Measurements from ENCODE around the gene PMEPA1. TPM values are rescaled to one million over a fixed set of nuclear protein-coding genes. Genes with fewer than 3 reads are reported as not detected.

The PMEPA1 gene
- total RNA-seq, 1 experiment from 2014 or later, result 14.6 TPM

- DNase-seq (ENCODE audit: low read depth), result peak; percentile 91
Measured at GRCh38 chr20:57622579-57623381, 87.0 kb downstream of the PMEPA1 start.

- DNase-seq (ENCODE audit: low read depth), result no peak
Measured at GRCh38 chr20:57622201-57622570, 87.6 kb downstream of the PMEPA1 start.

DNA sequence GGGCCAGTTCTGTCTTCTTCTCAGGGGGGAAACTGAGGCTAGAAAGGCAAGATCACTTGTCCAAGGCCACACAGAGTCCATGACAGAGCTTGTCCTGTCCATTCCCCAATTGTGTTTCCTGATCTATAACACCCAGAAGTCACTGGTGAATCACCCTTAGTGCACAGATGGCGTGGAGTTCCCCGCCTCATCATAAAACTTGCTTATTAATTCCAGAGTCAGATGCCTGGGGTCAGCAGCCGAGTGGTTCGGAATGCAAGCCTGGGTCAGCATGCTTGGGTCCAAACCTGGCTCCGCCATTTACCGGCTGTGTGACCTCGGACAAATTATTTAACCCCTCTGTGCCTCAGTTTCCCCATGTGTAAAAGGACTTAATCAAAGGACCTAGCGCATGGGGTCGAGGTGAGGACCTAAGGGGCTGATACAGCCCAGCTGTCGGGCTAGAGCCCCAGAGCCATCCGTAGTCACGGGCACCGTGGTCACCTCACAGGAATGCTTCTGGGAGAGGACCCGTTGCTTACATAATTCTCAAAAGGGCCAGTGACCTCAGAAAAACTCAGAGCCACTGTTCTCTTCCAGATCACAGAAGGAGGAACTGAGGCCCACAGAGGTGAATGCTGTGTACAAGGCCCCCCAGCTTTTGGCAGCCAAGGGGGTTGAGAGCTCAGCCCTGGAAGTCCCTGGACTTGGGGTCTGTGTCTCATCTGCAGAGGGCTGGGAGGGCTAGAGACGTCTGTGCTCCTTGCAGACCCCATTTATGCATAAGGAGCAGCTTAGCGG is 88.2 kb downstream of the PMEPA1 start:
- DNase-seq (ENCODE audit: low read depth), result no peak

GRCh38 chr20:57620999-57621398 is 88.8 kb downstream of the PMEPA1 start:
- DNase-seq (ENCODE audit: low read depth), result no peak

DNA sequence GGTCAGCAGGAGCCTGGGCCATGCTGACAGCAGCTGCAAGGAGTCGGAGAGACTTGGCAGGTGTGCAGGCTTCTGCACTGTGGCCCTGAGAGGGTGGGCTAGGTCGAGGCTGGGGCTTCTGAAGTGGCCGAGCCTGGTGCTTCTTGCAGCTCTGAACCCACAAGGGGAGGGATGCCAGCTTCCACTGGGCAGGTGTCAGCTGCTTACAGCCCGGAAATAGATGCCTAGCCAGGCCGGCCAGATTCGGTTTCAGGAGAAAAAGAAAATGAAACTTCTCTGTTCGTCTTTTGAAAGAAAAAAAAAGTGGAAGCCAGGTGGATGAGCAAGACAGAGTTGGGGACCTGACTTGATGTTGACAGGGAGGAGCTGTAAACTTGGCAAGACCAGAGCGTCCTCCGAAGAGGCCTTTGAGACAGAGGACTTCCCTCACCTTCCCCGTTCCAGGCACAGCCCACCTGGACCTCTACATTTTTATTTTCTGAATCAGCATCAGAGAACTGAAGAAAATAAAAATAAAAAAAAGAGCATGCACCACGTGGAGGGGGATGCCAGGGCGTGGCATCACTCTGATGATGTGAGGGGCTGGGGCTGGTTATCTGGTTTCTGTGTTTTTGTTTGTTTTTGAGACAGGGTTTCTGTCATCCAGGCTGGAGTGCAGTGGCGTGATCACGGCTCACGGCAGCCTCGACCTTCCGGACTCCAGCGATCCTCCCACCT is 89.4 kb downstream of the PMEPA1 start, which contains the start of gene ZBP1:
Gene ZBP1 (minus strand): TSS at position 153 of the 717 bp plus-strand sequence. CDS start 131 bp downstream, at position 22.
- peak; percentile 44 for DNase-seq (ENCODE audit: low read depth)

GRCh38 chr20:57619051-57619831 is 90.6 kb downstream of the PMEPA1 start:
- DNase-seq (ENCODE audit: low read depth), result no peak

DNA sequence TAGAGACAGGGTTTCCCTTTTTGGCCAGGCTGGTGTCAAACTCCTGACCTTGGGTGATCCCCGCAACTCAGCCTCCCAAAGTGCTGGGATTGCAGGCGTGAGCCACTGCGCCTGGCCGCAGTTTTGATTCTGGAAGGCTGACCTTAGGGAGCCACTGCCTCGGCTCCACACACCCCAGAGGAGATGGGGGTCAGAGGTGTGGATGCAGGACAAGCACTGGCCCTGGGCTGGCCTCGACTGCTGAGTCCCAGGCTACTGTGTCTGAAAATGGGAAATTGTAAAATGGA is 91.1 kb downstream of the PMEPA1 start:
- DNase-seq (ENCODE audit: low read depth), result no peak

- peak; percentile 89 for DNase-seq (ENCODE audit: low read depth)
Measured at GRCh38 chr20:57618091-57618763, 91.6 kb downstream of the PMEPA1 start.

GRCh38 chr20:57617079-57617795 is 92.6 kb downstream of the PMEPA1 start:
- no peak for DNase-seq (ENCODE audit: low read depth)

GRCh38 chr20:57616143-57616951 is 93.5 kb downstream of the PMEPA1 start:
- no peak for DNase-seq (ENCODE audit: low read depth)

DNA sequence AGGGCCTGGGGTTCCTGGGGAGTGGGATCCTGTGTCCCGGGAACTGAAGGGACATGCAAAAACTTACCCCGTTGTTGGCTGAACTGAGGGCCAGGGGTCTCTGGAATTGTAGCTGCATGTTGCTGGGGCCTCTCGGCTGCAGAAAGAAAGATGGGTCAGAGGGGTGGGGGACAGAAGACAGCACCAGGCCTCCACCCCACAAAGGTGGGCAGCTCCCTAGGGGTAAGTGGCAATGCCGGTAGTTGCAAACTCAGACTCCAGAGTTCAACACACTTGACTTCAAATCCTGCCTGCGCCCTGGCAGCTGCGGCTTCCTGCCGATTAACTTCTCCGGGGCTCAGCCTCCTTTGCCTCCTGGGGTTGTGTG is 94.4 kb downstream of the PMEPA1 start:
- DNase-seq (ENCODE audit: low read depth), result no peak

DNA sequence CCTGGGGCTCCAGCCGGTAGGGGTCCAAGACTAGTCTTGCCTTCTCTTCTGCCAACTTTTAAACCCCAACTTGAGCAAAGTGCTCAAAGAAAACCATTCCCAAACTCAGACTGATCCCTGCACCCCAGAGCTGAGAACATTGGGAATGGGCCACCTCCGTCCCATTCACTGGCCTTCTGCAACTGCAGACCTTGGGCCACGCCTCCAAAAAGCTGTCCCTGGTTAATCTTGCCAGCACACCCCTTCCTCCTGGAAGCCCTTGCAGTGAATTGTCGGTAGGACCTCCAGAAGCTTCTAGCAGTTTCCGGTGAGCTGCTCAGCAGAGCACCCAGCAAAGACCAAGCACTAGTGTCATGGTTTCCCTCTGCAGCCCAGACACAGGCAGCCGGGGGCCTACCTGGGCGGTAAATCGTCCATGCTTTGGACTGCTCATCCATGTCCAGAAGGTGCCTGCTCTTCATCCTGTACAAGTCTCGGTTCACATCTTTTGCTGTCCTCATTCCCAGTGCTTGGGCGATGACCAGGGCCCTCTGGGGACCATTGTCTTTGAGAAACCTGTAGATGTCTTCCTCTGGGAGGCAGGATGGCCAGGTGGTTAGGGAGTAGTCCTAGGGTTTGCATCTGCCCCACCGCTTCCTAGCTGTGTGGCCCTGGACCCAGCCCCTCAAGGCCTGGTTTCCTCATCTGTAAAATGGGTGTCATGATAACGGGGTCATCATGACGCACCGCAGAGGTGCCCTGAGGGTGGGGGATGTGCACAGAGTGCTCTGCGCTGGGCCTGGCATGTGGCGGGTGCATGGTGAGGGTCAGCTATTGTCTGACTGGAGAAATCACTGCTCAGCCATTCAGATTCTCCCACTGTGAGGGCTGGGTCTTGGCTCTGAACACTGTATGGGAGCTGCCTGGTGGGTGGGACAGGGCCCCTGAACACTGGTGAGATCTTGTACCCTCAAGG is 95.0 kb downstream of the PMEPA1 start:
- DNase-seq (ENCODE audit: low read depth), result no peak

DNA sequence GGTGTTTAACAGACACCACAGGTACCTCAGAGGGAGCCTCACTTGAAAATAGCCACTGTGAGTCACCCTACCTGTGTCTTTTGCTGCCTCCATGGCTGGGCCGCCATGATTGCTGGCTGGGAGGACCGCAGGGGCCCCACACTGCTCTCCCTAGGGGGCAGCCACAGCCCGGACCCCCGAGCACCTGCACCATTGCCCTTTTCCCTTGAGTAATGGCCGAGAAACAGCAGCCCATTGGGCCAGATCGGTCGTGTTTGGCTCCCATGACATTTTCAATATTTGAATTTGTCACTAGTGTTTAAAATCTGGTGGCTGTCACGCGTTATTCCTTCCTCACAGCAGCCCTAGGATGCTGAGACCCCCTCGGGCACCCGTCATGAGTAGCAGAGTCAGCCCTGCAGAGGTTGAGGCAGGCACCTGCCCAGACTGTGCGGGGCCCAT is 96.3 kb downstream of the PMEPA1 start:
- no peak for DNase-seq (ENCODE audit: low read depth)

- DNase-seq (ENCODE audit: low read depth), result no peak
Measured at GRCh38 chr20:57612916-57613315, 96.9 kb downstream of the PMEPA1 start.

DNA sequence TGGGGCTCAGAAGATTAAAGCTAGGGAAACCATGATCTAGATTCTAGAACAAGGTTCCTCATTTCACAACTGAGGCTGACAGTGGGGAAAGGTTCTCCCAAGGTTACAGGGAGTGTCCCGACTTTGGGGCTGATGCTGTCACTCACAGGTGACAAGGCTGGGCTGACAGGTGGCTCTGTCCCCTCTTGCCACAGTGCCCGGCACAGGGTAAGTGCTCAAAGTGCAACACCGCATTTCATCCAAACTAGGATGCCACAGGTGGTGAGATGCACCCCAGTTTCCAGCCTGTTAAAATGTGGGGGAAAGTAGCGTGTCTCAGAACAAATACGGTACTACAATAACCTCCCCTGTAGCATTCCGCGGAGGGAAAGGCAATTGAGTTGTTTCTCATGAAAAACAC is 97.4 kb downstream of the PMEPA1 start:
- no peak for DNase-seq (ENCODE audit: low read depth)

DNA sequence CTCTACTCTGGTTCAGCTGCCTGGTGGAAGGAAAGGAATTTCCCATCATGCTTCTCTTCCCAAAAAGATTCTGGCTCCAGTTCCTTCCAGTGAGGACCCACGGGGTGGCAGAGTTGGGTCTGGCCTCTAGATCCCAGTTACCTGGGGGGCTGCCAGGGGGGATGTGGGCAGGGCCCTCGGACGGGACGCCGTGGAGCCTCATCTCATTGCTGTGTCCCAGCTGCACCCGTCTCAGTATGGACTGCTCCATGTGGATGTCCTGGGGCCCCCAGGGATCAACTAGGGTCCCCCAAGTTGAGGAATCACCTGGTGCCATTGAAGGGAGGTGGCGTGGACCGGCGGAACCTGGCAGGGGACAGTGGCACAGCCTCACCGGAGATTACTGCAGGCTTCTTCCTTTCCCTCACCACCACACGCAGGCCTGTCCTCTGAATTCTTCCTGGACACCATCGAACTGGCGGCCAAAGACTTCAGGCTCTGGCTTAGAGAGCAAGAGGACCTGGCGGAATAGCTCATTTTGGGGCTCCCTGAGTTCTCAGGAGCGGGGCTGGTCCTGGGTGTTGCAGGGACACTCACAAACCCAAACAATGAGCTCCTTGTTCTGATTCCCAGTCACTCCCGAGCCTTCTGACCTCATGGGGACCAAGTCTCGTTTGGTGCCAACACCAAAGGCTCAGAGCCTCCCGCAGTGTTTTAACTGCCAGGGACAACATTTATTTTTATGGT is 98.1 kb downstream of the PMEPA1 start:
- DNase-seq (ENCODE audit: low read depth), result no peak

DNA sequence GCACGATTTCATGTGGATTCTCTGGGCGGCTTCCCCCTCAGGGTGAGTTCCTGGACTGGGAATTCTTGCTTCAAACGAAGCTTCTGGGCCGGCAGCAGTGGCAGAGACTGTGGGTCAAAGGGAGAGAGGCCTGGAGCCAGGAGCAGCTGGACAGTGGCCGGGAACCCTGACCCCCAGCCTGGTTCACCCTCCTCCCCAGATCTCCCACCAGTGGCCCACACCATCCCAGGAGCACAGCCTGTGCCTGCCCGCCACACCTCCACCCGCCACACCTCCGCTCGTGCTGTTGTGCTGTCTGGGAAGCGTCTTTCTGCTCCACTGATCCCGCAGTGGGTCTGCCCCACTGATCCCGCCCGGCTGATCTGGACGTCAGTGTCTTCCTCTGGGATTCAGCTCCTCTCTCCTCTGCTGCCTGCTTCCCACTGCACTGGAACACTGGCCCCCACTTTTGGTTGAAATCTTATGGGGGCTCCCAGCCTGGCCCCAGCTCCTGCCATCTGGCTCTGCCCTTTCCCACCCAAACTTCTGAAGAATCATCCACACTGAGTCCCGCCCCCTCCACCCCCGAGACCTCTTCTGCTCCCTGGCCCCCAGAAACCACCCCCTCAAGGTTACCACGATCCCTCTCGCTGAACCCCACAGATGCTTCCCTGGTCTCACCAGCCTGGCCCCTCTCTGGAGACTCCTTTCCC is 99.4 kb downstream of the PMEPA1 start:
- no peak for DNase-seq (ENCODE audit: low read depth)

Data from M059J (cell line).